Right lobe of liver (tissue), 6 donors: Measurements from ENCODE around the gene THAP7. TPM values are rescaled to one million over a fixed set of nuclear protein-coding genes. Genes with fewer than 3 reads are reported as not detected.

Source experiments
- ATAC-seq, 4 donors: fragments of 200-7000 bp; cut with Tn5 transposase; one replicate each; pipeline ENCODE4 v1.9.1; 2020; ENCODE audit warnings: mild to moderate bottlenecking in 4 of 4, moderate library complexity in 4 of 4
- DNase-seq, 3 donors: peaks; one replicate each; pipeline ENCODE4 v3.0.0-alpha.2; 2020
- H3K27ac ChIP-seq, 3 donors: fragments of 200-600 bp; one replicate each; pipeline ENCODE4 v1.8.0; 2022
- H3K27me3 ChIP-seq, 2 donors: fragments of 200-600 bp; one replicate each; pipeline ENCODE4 v1.8.0; 2022
- H3K36me3 ChIP-seq, 4 donors: fragments of 200-600 bp; sonication (generic) in 1 of 4; one replicate each; pipeline versions ENCODE4 v1.5.1 to v1.8.0; 2017 to 2022; ENCODE audit warnings: control low read depth in 1 of 4
- H3K4me1 ChIP-seq, 4 donors: fragments of 200-600 bp; sonication (generic) in 1 of 4; one replicate each; pipeline versions ENCODE4 v1.5.1 to v1.8.0; 2017 to 2022; ENCODE audit warnings: control low read depth in 1 of 4
- H3K4me3 ChIP-seq, 3 donors: fragments of 200-600 bp; one replicate each; pipeline ENCODE4 v1.8.0; 2022
- H3K9me3 ChIP-seq, 4 donors: fragments of 200-600 bp; sonication (generic) in 1 of 4; one replicate each; pipeline versions ENCODE4 v1.5.1 to v1.8.0; 2017 to 2022; ENCODE audit warnings: control low read depth in 1 of 4
- POLR2A ChIP-seq: fragments of 450-650 bp; IDR thresholded peaks from one replicate; pipeline ENCODE4 v1.6.1; 2017; ENCODE audit warnings: antibody characterized with exemption, mild to moderate bottlenecking
- WGBS: methylation state at CpG from one replicate; pipeline ENCODE4 v1.1.6; 2018; ENCODE audit warnings: low coverage, low lambda C conversion rate; ENCODE audit not compliant: insufficient coverage; ENCODE audit errors: missing lambda C conversion rate; 5-methylcytosine and 5-hydroxymethylcytosine counted together
- intact Hi-C, 2 donors: fragments of 100-400 bp; cut with DNase I; formaldehyde crosslinking; loops; one replicate each; pipeline versions ENCODE4 v1.11.2 to v1.14.1; 2022
- total RNA-seq, 6 experiments: library from RNA; depleted of rRNA in 2 of 6; stranded (reverse); fragments of >200 nt in 2 of 6; fragmentation: NEBNext Ultra II Directional in 3 of 6; extraction: Animal tissue kit (Norgen Biotek cat#: 25700) in 3 of 6; gene quantifications; one replicate each; pipeline versions ENCODE4 v1.1.0 to v1.2.4, GENCODE V29; 2016 to 2023
- TF ChIP-seq, protein P1 (sequence below), 4 donors: fragments of 200-600 bp in 3 of 4; fragments of 450-650 bp in 1 of 4; IDR thresholded peaks; one replicate each; pipeline versions ENCODE4 v1.5.1 to v1.8.0; 2016 to 2022; ENCODE audit warnings: antibody characterized with exemption in 4 of 4, mild to moderate bottlenecking in 2 of 4
- donor health status: DM: no; HTN: yes; CAD: no.
- donor health status: DM: no; HTN: no; CAD: no.
- donor health status: DM: no; HTN: no; CAD: no.
- donor health status: DM: no; HTN: yes; CAD: no.
- donor health status: DM: no; HTN: yes; CAD: no.

THAP7 gene
- total RNA-seq, 6 experiments from 2014 or later: 9.3 to 32.5 (median 15.6) TPM

DNA sequence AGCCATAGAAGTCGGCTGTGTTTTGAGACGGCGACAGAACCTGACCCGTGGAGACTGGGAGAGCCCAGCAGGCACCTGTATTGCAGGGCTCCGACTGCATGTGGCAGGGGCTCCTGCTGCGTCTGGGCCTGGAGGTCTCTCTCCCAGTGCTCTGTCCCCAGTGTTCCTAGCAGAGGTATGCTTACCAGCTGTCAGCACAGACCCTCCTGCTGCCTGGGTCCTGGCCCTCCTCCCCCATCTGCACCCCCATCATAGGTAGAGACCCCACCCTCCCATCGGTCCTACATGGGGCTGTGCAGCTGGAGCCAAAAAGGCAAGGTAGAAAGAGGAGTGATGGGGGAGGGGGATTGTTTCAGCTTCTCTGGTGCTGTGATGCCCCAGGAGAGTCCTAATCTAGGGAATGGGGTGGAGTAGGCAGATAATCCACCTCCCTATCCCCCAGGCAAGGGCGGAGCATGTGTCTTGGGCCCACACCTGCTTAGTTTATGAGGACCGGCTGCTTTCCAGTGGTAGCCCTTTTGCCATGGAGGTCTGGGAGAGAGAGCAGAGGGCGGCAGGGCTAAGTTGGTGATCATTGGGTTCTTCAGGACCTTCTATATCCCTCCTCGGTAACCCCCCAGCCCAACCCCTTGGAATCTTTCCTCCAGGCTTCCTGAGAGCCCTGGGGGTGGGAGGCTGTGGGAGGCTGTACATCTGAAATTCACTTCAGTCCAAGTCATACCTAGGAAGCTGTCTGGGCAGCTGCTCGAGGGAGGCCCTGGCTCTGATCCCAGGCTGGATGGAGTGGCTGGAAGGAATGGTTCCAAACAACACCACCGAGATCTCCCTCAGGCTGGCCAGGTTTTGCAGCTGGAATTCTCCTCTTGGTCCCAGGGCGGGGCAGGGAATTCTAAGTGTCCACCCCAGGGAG is 25.1 kb upstream of the THAP7 start:
- TF ChIP-seq, protein P1, sequence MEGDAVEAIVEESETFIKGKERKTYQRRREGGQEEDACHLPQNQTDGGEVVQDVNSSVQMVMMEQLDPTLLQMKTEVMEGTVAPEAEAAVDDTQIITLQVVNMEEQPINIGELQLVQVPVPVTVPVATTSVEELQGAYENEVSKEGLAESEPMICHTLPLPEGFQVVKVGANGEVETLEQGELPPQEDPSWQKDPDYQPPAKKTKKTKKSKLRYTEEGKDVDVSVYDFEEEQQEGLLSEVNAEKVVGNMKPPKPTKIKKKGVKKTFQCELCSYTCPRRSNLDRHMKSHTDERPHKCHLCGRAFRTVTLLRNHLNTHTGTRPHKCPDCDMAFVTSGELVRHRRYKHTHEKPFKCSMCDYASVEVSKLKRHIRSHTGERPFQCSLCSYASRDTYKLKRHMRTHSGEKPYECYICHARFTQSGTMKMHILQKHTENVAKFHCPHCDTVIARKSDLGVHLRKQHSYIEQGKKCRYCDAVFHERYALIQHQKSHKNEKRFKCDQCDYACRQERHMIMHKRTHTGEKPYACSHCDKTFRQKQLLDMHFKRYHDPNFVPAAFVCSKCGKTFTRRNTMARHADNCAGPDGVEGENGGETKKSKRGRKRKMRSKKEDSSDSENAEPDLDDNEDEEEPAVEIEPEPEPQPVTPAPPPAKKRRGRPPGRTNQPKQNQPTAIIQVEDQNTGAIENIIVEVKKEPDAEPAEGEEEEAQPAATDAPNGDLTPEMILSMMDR (IDR thresholded peaks at IDR 0.05): no peak
- TF ChIP-seq POLR2A: no peak
- no peak for ATAC-seq
- intact Hi-C loops: no loop called here

DNA sequence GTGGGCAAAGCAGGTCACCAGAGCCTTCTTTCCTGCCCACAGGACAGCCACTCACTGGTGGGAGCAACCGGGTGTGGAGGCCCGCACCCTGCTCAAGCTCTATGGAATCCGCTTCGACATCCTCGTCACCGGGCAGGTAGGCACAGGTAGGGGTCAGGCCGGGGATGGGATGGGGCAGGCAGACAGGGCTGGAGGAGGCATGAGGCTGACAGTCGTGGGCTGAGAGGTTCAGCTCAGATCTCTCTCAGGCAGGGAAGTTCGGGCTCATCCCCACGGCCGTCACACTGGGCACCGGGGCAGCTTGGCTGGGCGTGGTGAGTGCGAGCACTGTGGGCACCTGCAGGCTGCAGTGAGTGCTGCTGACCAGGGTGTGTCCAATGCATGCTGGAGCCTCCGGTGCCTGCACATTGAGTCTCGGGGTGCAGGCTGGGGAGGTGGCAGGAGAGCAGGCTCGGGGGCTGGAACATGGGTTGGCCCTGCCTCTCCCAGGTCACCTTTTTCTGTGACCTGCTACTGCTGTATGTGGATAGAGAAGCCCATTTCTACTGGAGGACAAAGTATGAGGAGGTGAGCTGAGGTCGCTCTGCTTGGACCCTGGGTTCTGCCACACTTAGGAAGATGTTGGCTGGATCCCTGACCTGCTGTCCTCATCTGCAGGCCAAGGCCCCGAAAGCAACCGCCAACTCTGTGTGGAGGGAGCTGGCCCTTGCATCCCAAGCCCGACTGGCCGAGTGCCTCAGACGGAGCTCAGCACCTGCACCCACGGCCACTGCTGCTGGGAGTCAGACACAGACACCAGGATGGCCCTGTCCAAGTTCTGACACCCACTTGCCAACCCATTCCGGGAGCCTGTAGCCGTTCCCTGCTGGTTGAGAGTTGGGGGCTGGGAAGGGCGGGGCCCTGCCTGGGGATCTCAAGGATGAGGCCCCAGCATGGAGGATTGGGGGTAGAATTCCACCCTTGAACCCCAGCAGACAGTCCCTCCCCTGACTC is 24.1 kb upstream of the THAP7 start:
- Histone ChIP-seq H3K27ac (no peak overlapping the region), H3K36me3 (no peaks in the 10 kb centered on the region), H3K9me3 (no peaks in the 10 kb centered on the region), H3K4me3 (no peak overlapping the region), H3K4me1 (no peaks in the 10 kb centered on the region), H3K27me3 (no peaks in the 10 kb centered on the region)
- intact Hi-C loops: no loop called here
- DNase-seq (no peak), ATAC-seq (no peak)
- 78% methylated on average over 4 of the region's 27 CpGs for WGBS
- TF ChIP-seq, protein P1 (IDR thresholded peaks at IDR 0.05): no peak
- TF ChIP-seq POLR2A: no peak

More for the DNA sequence above, 25.1 kb upstream of the THAP7 start:
- DNase-seq: no peak
- no peak overlapping the region for H3K27ac ChIP-seq
- H3K36me3 ChIP-seq: no peaks in the 10 kb centered on the region
- H3K9me3 ChIP-seq: no peaks in the 10 kb centered on the region
- 96% methylated on average over 5 of the region's 14 CpGs for WGBS
- no peak overlapping the region for H3K4me3 ChIP-seq
- H3K4me1 ChIP-seq: no peaks in the 10 kb centered on the region
- H3K27me3 ChIP-seq: no peaks in the 10 kb centered on the region

DNA sequence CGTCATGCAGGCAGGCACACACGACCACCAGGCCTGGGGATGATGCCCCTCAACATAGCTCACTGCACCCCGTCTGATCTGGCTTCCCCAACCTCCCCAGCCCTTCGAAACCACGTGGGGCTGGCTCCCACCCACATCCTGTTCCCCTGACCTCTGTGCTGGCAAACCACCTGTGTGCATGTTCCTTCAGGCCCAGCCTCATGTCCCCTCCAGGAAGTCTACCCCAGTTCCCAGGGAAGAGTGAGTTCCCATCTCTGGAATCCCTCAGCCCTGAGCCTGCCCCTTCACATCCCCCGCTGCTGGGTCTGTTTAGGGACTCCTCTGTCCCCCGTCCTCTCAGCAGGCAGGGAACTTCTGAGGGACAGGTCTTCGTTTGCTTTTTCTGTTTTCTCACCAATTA is 23.3 kb upstream of the THAP7 start:
- 40% methylated on average over 5 of the region's 8 CpGs for WGBS
- no peaks in the 10 kb centered on the region for H3K36me3 ChIP-seq
- H3K4me1 ChIP-seq: no peaks in the 10 kb centered on the region
- TF ChIP-seq, protein P1 (IDR thresholded peaks at IDR 0.05): no peak
- no peak for TF ChIP-seq POLR2A
- H3K27ac ChIP-seq: no peak overlapping the region
- H3K27me3 ChIP-seq: no peaks in the 10 kb centered on the region
- no peak for ATAC-seq
- H3K4me3 ChIP-seq: no peak overlapping the region
- no peaks in the 10 kb centered on the region for H3K9me3 ChIP-seq
- DNase-seq: no peak
- intact Hi-C loops: no loop called here

DNA sequence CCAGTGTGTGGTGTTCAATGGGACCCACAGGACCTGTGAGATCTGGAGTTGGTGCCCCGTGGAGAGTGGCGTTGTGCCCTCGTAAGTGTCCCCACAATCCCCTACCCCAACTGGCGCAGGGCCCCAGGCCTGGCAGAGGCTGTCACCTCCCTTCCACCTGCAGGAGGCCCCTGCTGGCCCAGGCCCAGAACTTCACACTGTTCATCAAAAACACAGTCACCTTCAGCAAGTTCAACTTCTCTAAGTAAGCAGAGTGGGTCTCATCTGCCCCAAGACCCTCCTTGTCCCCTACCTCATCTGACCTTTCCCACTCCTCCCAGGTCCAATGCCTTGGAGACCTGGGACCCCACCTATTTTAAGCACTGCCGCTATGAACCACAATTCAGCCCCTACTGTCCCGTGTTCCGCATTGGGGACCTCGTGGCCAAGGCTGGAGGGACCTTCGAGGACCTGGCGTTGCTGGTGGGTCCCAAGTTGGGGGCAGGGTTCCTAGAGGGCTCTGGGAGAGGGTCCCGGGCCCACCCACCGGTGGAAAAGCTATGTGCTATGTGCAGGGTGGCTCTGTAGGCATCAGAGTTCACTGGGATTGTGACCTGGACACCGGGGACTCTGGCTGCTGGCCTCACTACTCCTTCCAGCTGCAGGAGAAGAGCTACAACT is 21.2 kb upstream of the THAP7 start:
- intact Hi-C loops: no loop called here
- no peak for TF ChIP-seq POLR2A
- TF ChIP-seq, protein P1 (IDR thresholded peaks at IDR 0.05): no peak
- Histone ChIP-seq H3K27ac (no peak overlapping the region), H3K36me3 (no peaks in the 10 kb centered on the region), H3K4me3 (no peak overlapping the region), H3K4me1 (no peaks in the 10 kb centered on the region), H3K27me3 (no peaks in the 10 kb centered on the region), H3K9me3 (no peaks in the 10 kb centered on the region)
- no peak for ATAC-seq
- no peak for DNase-seq
- WGBS: 100% methylated on average over 1 of the region's 13 CpGs
